HepG2 (cell line): ENCODE results near the gene TEX19. TPM values are rescaled to one million over a fixed set of nuclear protein-coding genes. Genes with fewer than 3 reads are reported as not detected.
A peak's percentile ranks its signal among the peaks of the same experiment; 100 is the strongest.

Source experiments
- ATAC-seq: fragments of 200-7000 bp; cut with Tn5 transposase; 3 replicates; pipeline ENCODE4 v1.9.1; 2020; ENCODE audit warnings: mild to moderate bottlenecking, moderate library complexity
- BruUV-seq: library from RNA; stranded (reverse); fragments of 400-500 nt; replicated peaks from 2 replicates; lab custom pipeline; 2021; lab: Mats Ljungman, UMichigan
- CTCF ChIA-PET: fragments of 300-600 bp; formaldehyde crosslinking; extraction: SDS; loops from one replicate; lab custom pipeline; 2021; ENCODE audit warnings: low total read pairs, inconsistent platforms, low intra/inter-chr PET ratio; lab: Yijun Ruan, JAX
- POLR2A ChIA-PET: fragments of 350-600 bp; sonication (Branson Sonifier 250); formaldehyde crosslinking; loops from one replicate; lab custom pipeline; 2020; ENCODE audit warnings: antibody characterized with exemption, inconsistent platforms; lab: Yijun Ruan, JAX
- DNase-seq: peaks from one replicate; pipeline ENCODE4 v3.0.0-alpha.2; 2015; ENCODE audit warnings: low spot score
- FAIRE-seq: peaks from 3 replicates; lab custom pipeline; 2011; peaks lifted over from hg19 to GRCh38; lab: Jason Lieb, UNC
- H2AFZ ChIP-seq: one replicate; pipeline ENCODE4 v1.6.1; 2011; ENCODE audit warnings: low read length, inconsistent platforms
- H3K27ac ChIP-seq: fragments of 300-600 bp; 3 replicates; pipeline ENCODE4 v1.8.0; 2011; ENCODE audit warnings: mixed run types, mild to moderate bottlenecking, mixed read lengths, low read length, inconsistent platforms; ENCODE audit not compliant: insufficient read depth; ENCODE audit errors: extremely low read length
- H3K27me3 ChIP-seq, 2 experiments: fragments of 200-600 bp in 1 of 2; 2 replicates in 1 of 2; 3 replicates in 1 of 2; pipeline versions ENCODE4 v1.6.0 to v1.8.0; 2011; ENCODE audit warnings: low read length in 2 of 2, mild to moderate bottlenecking in 2 of 2, moderate library complexity in 2 of 2, inconsistent platforms in 1 of 2; ENCODE audit not compliant: insufficient read depth in 2 of 2, control insufficient read depth in 1 of 2
- H3K36me3 ChIP-seq, 2 experiments: fragments of 200-600 bp in 1 of 2; replicated peaks in 1 of 2; 2 replicates in 1 of 2; 3 replicates in 1 of 2; pipeline versions ENCODE4 v1.5.1 to v1.8.0; 2011; ENCODE audit warnings: low read length in 2 of 2, inconsistent platforms in 1 of 2; ENCODE audit not compliant: insufficient read depth in 2 of 2, control insufficient read depth in 1 of 2
- H3K4me1 ChIP-seq: 2 replicates; pipeline ENCODE4 v1.5.1; 2012; ENCODE audit warnings: low read length, inconsistent platforms; ENCODE audit not compliant: insufficient read depth
- H3K4me2 ChIP-seq: 2 replicates; pipeline ENCODE4 v1.6.0; 2011; ENCODE audit warnings: low read depth, low read length, inconsistent platforms
- H3K4me3 ChIP-seq, 3 experiments: fragments of 200-600 bp in 1 of 3; sonication (generic), shearing (Covaris generic) in 1 of 3; replicated peaks in 1 of 3; 2 replicates each; pipeline ENCODE4 v1.5.1; 2011 to 2016; ENCODE audit warnings: low read length in 3 of 3, inconsistent platforms in 2 of 3, low read depth in 2 of 3, mild to moderate bottlenecking in 2 of 3, control low read depth in 1 of 3, mixed read lengths in 1 of 3; ENCODE audit not compliant: insufficient read depth in 1 of 3
- H3K79me2 ChIP-seq: one replicate; pipeline ENCODE4 v1.6.1; 2011; ENCODE audit warnings: low read length, inconsistent platforms; ENCODE audit not compliant: insufficient read depth
- H3K9ac ChIP-seq: 2 replicates; pipeline ENCODE4 v1.6.0; 2011; ENCODE audit warnings: mild to moderate bottlenecking, low read depth, low read length, inconsistent platforms; ENCODE audit not compliant: insufficient read depth
- H3K9me3 ChIP-seq: 2 replicates; pipeline ENCODE4 v1.5.1; 2012; ENCODE audit warnings: mild to moderate bottlenecking, low read length
- H4K20me1 ChIP-seq: 2 replicates; pipeline ENCODE4 v1.6.0; 2011; ENCODE audit warnings: inconsistent platforms, mild to moderate bottlenecking, low read length, moderate library complexity; ENCODE audit not compliant: insufficient read depth
- CEBPG ChIP-seq: IDR thresholded peaks from 2 replicates; pipeline ENCODE4 v1.6.1; 2016
- EP300 ChIP-seq, 3 experiments: sonication (generic) in 1 of 3; formaldehyde crosslinking in 1 of 3; IDR thresholded peaks; 2 replicates each; pipeline versions ENCODE4 v1.5.1 to v1.6.1; 2011 to 2020; ENCODE audit warnings: low read depth in 2 of 3, low read length in 2 of 3, borderline replicate concordance in 1 of 3, improper control_type of control experiment in 1 of 3, mild to moderate bottlenecking in 1 of 3, missing genetic modification reagents in 1 of 3, moderate library complexity in 1 of 3
- KAT2B ChIP-seq: fragments of 150-350 bp; IDR thresholded peaks from 2 replicates; pipeline ENCODE4 v1.6.1; 2014; ENCODE audit warnings: low read depth, low read length, borderline replicate concordance
- POLR2A ChIP-seq, 2 experiments: IDR thresholded peaks; 2 replicates each; pipeline ENCODE4 v1.6.1; 2011; ENCODE audit warnings: low read depth in 2 of 2, low read length in 2 of 2, mild to moderate bottlenecking in 1 of 2, moderate library complexity in 1 of 2; ENCODE audit not compliant: insufficient read depth in 1 of 2
- RFX1 ChIP-seq: fragments of 450-650 bp; IDR thresholded peaks from 2 replicates; pipeline ENCODE4 v1.6.1; 2017
- SOX13 ChIP-seq, 3 experiments: fragments of 450-650 bp in 1 of 3; sonication (generic) in 1 of 3; formaldehyde crosslinking in 1 of 3; IDR thresholded peaks in 2 of 3; conservative IDR thresholded peaks in 1 of 3; 2 replicates each; pipeline versions ENCODE4 v1.5.0 to v1.6.1; 2016 to 2020; ENCODE audit warnings: antibody characterized with exemption in 1 of 3, mild to moderate bottlenecking in 1 of 3, missing compliant biosample characterization in 1 of 3, missing genetic modification reagents in 1 of 3, moderate library complexity in 1 of 3
- ZBTB33 ChIP-seq: sonication (generic); formaldehyde crosslinking; IDR thresholded peaks from 2 replicates; pipeline ENCODE4 v1.4.0; 2020; ENCODE audit warnings: missing genetic modification reagents
- ZBTB38 ChIP-seq: sonication (generic); formaldehyde crosslinking; IDR thresholded peaks from 2 replicates; pipeline ENCODE4 v1.5.1; 2020; ENCODE audit warnings: mild to moderate bottlenecking, missing genetic modification reagents
- ZNF639 ChIP-seq: conservative IDR thresholded peaks from 2 replicates; pipeline ENCODE4 v1.6.1; 2018; ENCODE audit warnings: missing genetic modification reagents
- ZNF792 ChIP-seq: IDR thresholded peaks from 2 replicates; pipeline ENCODE4 v1.6.1; 2016
- WGBS: methylation state at CpG from one replicate; pipeline ENCODE4 v1.1.6; 2017; ENCODE audit warnings: low lambda C conversion rate; 5-methylcytosine and 5-hydroxymethylcytosine counted together
- in situ Hi-C: cut with HindIII; loops from 2 replicates; pipeline ENCODE4 v1.10.0; 2017; ENCODE audit warnings: low pct_unique_long_range_greater_than_20kb; ENCODE audit not compliant: extremely low pct_ligation_motif_present
- intact Hi-C: fragments of 100-400 bp; cut with micrococcal nuclease; formaldehyde crosslinking; loops from one replicate; pipeline ENCODE4 v1.10.0; 2022; ENCODE audit not compliant: unreplicated experiment
- polyA plus RNA-seq, 8 experiments: library from polyadenylated mRNA; depleted of rRNA in 3 of 8; stranded (reverse) in 7 of 8; unstranded in 1 of 8; fragments of >200 nt; fragmentation: Illumina TruSeq in 4 of 8; extraction: Trizol in 4 of 8; gene quantifications; 2 replicates each; pipeline versions ENCODE4 v1.2.1 to v1.2.3, GENCODE V29; 2011 to 2016; ENCODE audit warnings: low read depth in 4 of 8, missing spikeins in 1 of 8, mixed read lengths in 1 of 8; ENCODE audit not compliant: insufficient read depth in 1 of 8
- total RNA-seq, 5 experiments: library from RNA; depleted of rRNA; stranded (reverse); fragments of >200 nt; fragmentation: Illumina TruSeq; extraction: Trizol; gene quantifications; 2 replicates each; pipeline ENCODE4 v1.2.3, GENCODE V29; 2016; ENCODE audit warnings: low read depth in 1 of 5
- TF ChIP-seq, protein P1 (sequence below): sonication (generic); formaldehyde crosslinking; IDR thresholded peaks from 2 replicates; pipeline ENCODE4 v1.5.0; 2020; ENCODE audit warnings: missing genetic modification reagents

Gene TEX19
- total and polyA plus RNA-seq, 2 of the 13 experiments (the other 11 are each of a cell fraction or from before 2014, with no cell fraction given), result 1.3 to 6.0 TPM

GRCh38 chr17:82365606-82366295 lies 6.7 kb downstream of the TEX19 start (continued):
- TF ChIP-seq, protein P1, sequence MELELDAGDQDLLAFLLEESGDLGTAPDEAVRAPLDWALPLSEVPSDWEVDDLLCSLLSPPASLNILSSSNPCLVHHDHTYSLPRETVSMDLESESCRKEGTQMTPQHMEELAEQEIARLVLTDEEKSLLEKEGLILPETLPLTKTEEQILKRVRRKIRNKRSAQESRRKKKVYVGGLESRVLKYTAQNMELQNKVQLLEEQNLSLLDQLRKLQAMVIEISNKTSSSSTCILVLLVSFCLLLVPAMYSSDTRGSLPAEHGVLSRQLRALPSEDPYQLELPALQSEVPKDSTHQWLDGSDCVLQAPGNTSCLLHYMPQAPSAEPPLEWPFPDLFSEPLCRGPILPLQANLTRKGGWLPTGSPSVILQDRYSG, result no peak
- TF ChIP-seq RFX1, result no peak

- H3K4me3 ChIP-seq, result peak overlapping the region in 2 of 3 experiments; percentile 49 to 58; a peak in 4 of 6 replicates
- H3K9ac ChIP-seq, result peak overlapping the region; percentile 73
- CTCF ChIA-PET, result no interaction called here
- intact Hi-C loops, result no loop called here
- no peak overlapping the region for H2AFZ ChIP-seq
- H3K4me2 ChIP-seq, result peak overlapping the region; percentile 80
- no peaks in the 10 kb centered on the region for H3K36me3 ChIP-seq
- ATAC-seq (no peak), FAIRE-seq (no peak), DNase-seq (no peak)
- H3K27ac ChIP-seq, result peak overlapping the region; percentile 68
- in situ Hi-C loops, result no loop called here
- POLR2A ChIA-PET, result interaction anchor here (0.6 to 3.7 kb wide), 11 partner anchors 8 to 63 kb away, joined by 3 to 38 read pairs (median 6); no protein-coding TSS in a partner anchor
- no peaks in the 10 kb centered on the region for H4K20me1 ChIP-seq
- H3K4me1 ChIP-seq, result peaks cover 61% of the 10 kb centered on the region
- no peaks in the 10 kb centered on the region for H3K9me3 ChIP-seq
- H3K79me2 ChIP-seq, result no peaks in the 10 kb centered on the region
- no TSS peak for BruUV-seq
- TF ChIP-seq ZNF792 (CRISPR knock-in tag), result peak; percentile 54; the same call in 1 of the 2 replicates
- no peak for TF ChIP-seq SOX13 (IDR thresholded peaks at IDR 0.05)
- peak in 1 of 2 experiments; percentile 32; a peak in 1 of 4 replicates for TF ChIP-seq SOX13 (CRISPR knock-in tag; conservative IDR thresholded peaks at IDR 0.05 in 1 of 2, IDR thresholded peaks at IDR 0.05 in 1 of 2)
- TF ChIP-seq KAT2B, result no peak
- no peak for TF ChIP-seq ZNF639 (CRISPR knock-in tag)
- peak; percentile 84; the same call in 1 of the 2 replicates for TF ChIP-seq ZBTB33 (CRISPR knock-in tag)
- TF ChIP-seq EP300 (IDR thresholded peaks at IDR 0.05; ENCODE audit: low read depth in 2 of 2, low read length in 2 of 2), result no peak
- no peak for TF ChIP-seq EP300 (CRISPR knock-in tag; IDR thresholded peaks at IDR 0.05; ENCODE audit: borderline replicate concordance)
- 0 out of 2 replicates have a peak, but pooled peaks have one; percentile 22 for TF ChIP-seq ZBTB38
- peak; percentile 26; the same call in 1 of the 2 replicates for TF ChIP-seq CEBPG (CRISPR knock-in tag)
- peak in 1 of 2 experiments; percentile 23; a peak in 1 of 4 replicates for TF ChIP-seq POLR2A (IDR thresholded peaks at IDR 0.05; ENCODE audit: insufficient read depth in 1 of 2, low read depth in 2 of 2, low read length in 2 of 2)
- WGBS, result 60% methylated on average over 7 of the region's 7 CpGs
- no peaks in the 10 kb centered on the region for H3K27me3 ChIP-seq
Observed at GRCh38 chr17:82366749-82367148, 7.7 kb downstream of the TEX19 start.
